AG09309 (cell line): ENCODE data around the gene CYS1.

Experiments
- DNase-seq: peaks from one replicate; pipeline ENCODE4 v3.0.0-alpha.2; 2010; ENCODE audit warnings: low read depth
- H3K4me3 ChIP-seq: 2 replicates; pipeline ENCODE4 v1.5.1; 2011; ENCODE audit warnings: mild to moderate bottlenecking, low read depth, low read length, moderate library complexity; ENCODE audit not compliant: control insufficient read depth
- CTCF ChIP-seq: IDR thresholded peaks from 2 replicates; pipeline ENCODE4 v1.5.1; 2011; ENCODE audit warnings: mild to moderate bottlenecking, low read depth, low read length, inconsistent platforms; ENCODE audit not compliant: insufficient read depth, control insufficient read depth; ENCODE audit errors: missing control alignments

The CYS1 gene

DNA sequence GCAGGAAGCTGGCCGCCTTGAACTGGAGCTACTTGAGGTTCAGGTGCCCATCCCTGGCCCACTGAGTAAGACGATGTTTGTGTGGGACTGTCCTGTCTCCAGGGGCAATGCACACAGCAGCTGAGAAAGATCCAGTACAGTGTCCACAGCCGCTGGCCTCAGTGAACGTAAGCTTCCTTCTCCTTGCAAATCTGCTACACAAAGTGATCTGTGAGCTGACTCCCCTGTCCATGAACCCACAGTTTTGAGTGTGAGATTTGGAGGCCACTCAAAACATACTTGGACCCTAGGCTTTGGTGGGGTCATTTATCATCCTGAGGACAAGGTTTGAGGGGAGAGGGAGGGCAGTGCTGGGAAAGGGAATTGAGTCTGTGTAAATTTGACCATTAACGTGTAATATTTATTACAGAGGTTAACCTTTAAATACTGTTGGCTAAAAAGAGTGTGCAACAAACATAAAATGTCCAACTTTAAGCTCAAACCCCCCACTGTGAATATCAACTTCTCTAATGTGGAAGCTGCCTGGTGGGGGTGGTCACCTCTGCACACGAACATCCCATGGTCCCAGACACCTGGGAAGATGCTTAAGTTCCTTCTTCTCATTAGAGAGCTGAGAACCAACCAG, 4.9 kb upstream of the CYS1 start:
- DNase-seq, result no peak
- no peak for TF ChIP-seq CTCF
- no peak overlapping the region for H3K4me3 ChIP-seq

- no peak overlapping the region for H3K4me3 ChIP-seq
- no peak for TF ChIP-seq CTCF
- no peak for DNase-seq
These were observed 4.1 kb upstream of the CYS1 start for GRCh38 chr2:10084223-10084865.

DNA sequence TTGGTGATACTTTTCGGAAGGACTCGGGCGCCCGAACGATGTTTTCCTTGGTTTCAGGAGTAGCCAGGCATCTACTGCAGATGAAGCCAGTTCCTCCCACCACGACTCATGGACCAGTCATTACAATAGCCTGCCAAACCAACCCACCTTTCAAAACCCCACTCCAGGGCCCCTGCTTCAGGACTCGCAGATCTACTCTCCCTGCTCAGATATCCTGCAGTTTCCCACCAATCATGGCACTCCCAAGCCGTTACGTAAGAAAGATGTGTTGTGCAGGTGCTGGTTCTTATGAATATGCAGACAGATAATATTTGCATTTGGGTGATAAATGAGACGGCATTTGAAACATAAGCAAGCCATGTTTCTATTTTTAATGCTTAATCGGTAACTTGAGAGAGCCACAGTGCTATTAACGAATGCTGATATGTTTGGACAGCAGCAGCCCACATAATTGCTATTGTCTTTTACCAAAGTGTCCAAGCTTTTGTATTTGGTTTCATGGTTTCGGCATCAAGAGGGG, 3.5 kb upstream of the CYS1 start:
- no peak for TF ChIP-seq CTCF
- DNase-seq, result no peak
- H3K4me3 ChIP-seq, result no peak overlapping the region

DNA sequence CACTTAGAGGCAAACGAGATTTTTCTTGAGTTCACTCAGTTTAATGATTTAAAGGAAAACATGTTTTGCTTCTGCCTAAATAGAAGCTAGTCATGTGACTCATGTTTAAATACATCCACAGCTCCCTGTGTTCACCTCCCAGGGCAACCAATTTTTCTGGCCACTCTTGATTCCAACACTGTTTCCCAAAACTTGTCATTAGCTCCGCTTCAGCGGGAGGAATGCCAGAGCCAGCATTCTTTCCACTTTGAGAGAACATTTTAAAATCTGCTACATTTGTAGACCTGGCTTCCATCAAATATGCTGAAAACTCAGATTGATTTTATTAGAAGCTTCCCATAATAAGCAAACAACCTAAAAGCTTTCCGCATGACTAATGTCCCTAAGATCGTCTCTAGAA, 2.8 kb upstream of the CYS1 start:
- DNase-seq, result no peak
- no peak overlapping the region for H3K4me3 ChIP-seq
- no peak for TF ChIP-seq CTCF

- no peak for TF ChIP-seq CTCF
- H3K4me3 ChIP-seq, result peak overlapping the region; percentile 26
- no peak for DNase-seq
These were observed 509 bp upstream of the CYS1 start for GRCh38 chr2:10080536-10081304.

DNA sequence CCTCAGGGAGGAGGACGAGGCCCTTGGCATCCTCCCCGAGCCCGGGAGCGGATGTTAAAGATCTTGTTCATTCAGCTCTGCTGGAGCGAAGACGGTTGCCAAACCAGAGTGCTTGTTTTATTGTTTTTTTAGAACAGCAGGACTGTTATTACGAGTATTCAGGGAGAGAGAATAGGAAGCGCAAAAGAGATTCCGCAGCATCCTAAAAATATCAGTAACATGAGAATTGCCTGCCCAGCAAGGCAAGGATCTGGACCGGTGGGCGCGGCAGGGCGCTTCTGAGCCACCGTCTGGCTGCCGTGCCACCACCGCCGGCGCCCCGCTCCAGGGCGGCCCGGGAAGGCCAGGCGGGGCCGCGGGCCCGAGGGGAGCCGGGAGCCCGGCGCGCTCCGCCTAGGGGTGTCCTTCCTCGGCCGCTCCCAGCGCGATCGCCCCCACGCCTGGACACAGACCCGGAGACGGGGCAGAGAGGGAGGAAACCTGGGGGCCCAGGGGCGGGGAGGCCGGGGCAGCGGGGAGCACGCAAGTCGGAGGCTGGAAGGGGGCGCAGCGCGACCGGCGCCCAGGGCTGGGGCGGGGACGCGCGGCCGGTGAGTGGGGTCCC, 843 bp downstream of the CYS1 start:
- TF ChIP-seq CTCF, result no peak
- DNase-seq, result peak; percentile 55
- H3K4me3 ChIP-seq, result peak overlapping the region; percentile 50
